PC-9 (cell line): ENCODE results near the gene SRRM5. TPM values are rescaled to one million over a fixed set of nuclear protein-coding genes. Genes with fewer than 3 reads are reported as not detected.

ENCODE experiments used
- BruUV-seq: library from RNA; stranded (reverse); fragments of 400-500 nt; replicated peaks from 2 replicates; lab custom pipeline; 2021; lab: Mats Ljungman, UMichigan
- CTCF ChIA-PET: fragments of 300-600 bp; sonication (Branson Sonifier 250); formaldehyde crosslinking; loops from one replicate; lab custom pipeline; 2022; ENCODE audit warnings: antibody characterized with exemption; lab: Charles Lee
- POLR2A ChIA-PET: fragments of 300-600 bp; sonication (Branson Sonifier 250); formaldehyde crosslinking; loops from one replicate; lab custom pipeline; 2022; ENCODE audit warnings: antibody characterized with exemption; ENCODE audit not compliant: unreplicated experiment; lab: Charles Lee
- DNase-seq, 2 experiments: peaks; one replicate each; pipeline versions ENCODE4 v3.0.0 to v3.0.0-alpha.2; 2015 to 2022; ENCODE audit warnings: mixed read lengths in 1 of 2
- H2AFZ ChIP-seq: fragments of 200-600 bp; sonication (generic); 2 replicates; pipeline ENCODE4 v1.8.1; 2017; ENCODE audit warnings: antibody characterized with exemption
- H3F3A ChIP-seq: fragments of 200-600 bp; sonication (generic); 2 replicates; pipeline ENCODE4 v1.8.1; 2017; ENCODE audit warnings: antibody characterized with exemption, mild to moderate bottlenecking, low read depth; ENCODE audit not compliant: insufficient read depth
- H3K27ac ChIP-seq: fragments of 200-600 bp; sonication (generic); 2 replicates; pipeline ENCODE4 v1.6.1; 2016; ENCODE audit warnings: mixed run types
- H3K27me3 ChIP-seq: fragments of 200-600 bp; sonication (generic); 2 replicates; pipeline ENCODE4 v1.6.1; 2016; ENCODE audit warnings: low read depth, mixed run types; ENCODE audit not compliant: insufficient read depth
- H3K36me3 ChIP-seq: fragments of 200-600 bp; sonication (generic); 2 replicates; pipeline ENCODE4 v1.6.1; 2016; ENCODE audit warnings: low read depth, mixed run types
- H3K4me1 ChIP-seq: fragments of 200-600 bp; sonication (generic); replicated peaks from 2 replicates; pipeline ENCODE4 v1.6.1; 2016; ENCODE audit warnings: mixed run types; ENCODE audit not compliant: insufficient read depth
- H3K4me2 ChIP-seq: fragments of 200-600 bp; sonication (generic); 2 replicates; pipeline ENCODE4 v1.6.1; 2017; ENCODE audit warnings: mixed run types
- H3K4me3 ChIP-seq: fragments of 200-600 bp; sonication (generic); 2 replicates; pipeline ENCODE4 v1.6.1; 2016; ENCODE audit warnings: mixed run types
- H3K79me2 ChIP-seq: fragments of 200-600 bp; sonication (generic); 2 replicates; pipeline ENCODE4 v1.6.1; 2017; ENCODE audit warnings: low read depth, mixed run types
- H3K9me2 ChIP-seq: fragments of 200-600 bp; sonication (generic); 2 replicates; pipeline ENCODE4 v1.8.1; 2017; ENCODE audit warnings: mild to moderate bottlenecking; ENCODE audit not compliant: insufficient read depth
- H3K9me3 ChIP-seq: fragments of 200-600 bp; sonication (generic); 2 replicates; pipeline ENCODE4 v1.8.1; 2016; ENCODE audit warnings: low read depth; ENCODE audit not compliant: insufficient read depth
- H4K20me1 ChIP-seq: fragments of 200-600 bp; sonication (generic); 2 replicates; pipeline ENCODE4 v1.8.1; 2017; ENCODE audit not compliant: insufficient read depth
- EZH2 ChIP-seq: fragments of 200-600 bp; sonication (generic); IDR thresholded peaks from 2 replicates; pipeline ENCODE4 v1.8.0; 2017; ENCODE audit warnings: antibody characterized with exemption, low read depth
- intact Hi-C: fragments of 100-400 bp; cut with micrococcal nuclease; formaldehyde crosslinking; loops from one replicate; pipeline ENCODE4 v1.10.0; 2022; ENCODE audit not compliant: unreplicated experiment
- total RNA-seq: library from RNA; stranded (reverse); gene quantifications from 2 replicates; pipeline ENCODE4 v1.2.3, GENCODE V29; 2021
- TF ChIP-seq, protein P1 (sequence below): fragments of 200-600 bp; sonication (generic); conservative IDR thresholded peaks from 2 replicates; pipeline ENCODE4 v1.6.1; 2017; ENCODE audit warnings: mixed run types, antibody characterized with exemption, mild to moderate bottlenecking, moderate library complexity

SRRM5 gene
- total RNA-seq, 1 experiment from 2014 or later, result 0.37 TPM

DNA sequence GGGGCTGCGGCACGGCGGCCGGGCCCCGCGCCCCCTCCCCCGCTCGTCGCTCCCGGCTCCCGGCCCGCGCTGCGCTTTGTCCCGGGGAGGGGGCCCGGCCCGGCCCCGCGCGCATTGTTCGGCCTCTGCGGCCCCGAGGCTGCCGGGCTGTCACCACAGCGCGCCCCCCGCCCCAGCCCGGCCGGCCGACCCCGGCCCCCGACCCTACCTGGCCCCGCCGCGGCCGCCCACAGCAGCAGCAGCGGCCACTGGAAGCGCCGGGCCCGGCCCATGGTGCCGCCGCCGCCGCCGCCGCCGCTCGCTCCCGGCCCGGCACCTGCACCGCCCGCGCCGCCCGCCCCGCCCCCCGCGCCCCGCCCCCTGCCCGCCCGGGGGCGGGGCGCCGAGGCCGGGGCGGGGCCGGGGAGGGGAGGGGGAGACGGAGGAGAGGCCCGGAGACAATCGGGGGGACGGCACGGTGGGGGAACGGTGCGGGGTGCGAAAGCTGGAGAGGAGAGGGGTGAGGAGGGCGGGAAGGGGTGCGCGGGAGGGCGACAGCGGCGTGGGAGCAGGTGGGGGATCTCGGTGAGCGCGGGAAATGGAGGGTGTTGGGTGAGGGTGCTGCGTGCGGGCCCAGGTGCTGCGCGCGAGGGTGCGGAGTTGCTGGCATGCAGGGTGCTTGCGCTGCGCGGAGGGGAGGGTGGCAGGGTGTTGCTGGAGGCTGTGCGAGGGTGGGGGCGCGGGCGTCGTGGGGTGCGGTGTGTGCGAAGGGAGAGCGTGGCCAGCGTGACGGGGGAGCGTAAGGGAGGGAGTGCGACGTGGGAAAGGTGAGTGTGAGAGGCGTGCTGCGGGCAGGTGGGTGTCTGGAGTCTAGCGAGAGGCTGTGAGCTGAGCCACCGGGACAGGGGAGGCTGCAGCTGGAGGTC lies 27.9 kb downstream of the SRRM5 start, which contains the start of gene CADM4:
TSS of gene CADM4 (minus strand) at position 332 of the 905 bp plus-strand sequence. CDS start at position 272, 60 bp downstream.
- peak within 1 kb of the TSS; percentile 91 for H3K4me2 ChIP-seq
- peaks cover 6% of the 10 kb centered on the region; the same call in 1 of the 2 replicates for H3K27me3 ChIP-seq
- no peaks in the 10 kb centered on the region for H4K20me1 ChIP-seq
- H3K36me3 ChIP-seq, result no peaks in the 10 kb centered on the region
- ChIA-PET CTCF (no interaction called here), POLR2A (no interaction called here)
- no peak within 1 kb of the TSS for H3K27ac ChIP-seq
- no peaks in the 10 kb centered on the region for H3K9me2 ChIP-seq
- peaks cover 18% of the 10 kb centered on the region; the same call in 1 of the 2 replicates for H3F3A ChIP-seq
- intact Hi-C loops, result no loop called here
- no peaks in the 10 kb centered on the region for H3K9me3 ChIP-seq
- DNase-seq, result peak in 1 of 2 experiments; percentile 56
- H3K4me1 ChIP-seq, result peaks cover 14% of the 10 kb centered on the region; the same call in 1 of the 2 replicates
- no peaks in the 10 kb centered on the region for H3K79me2 ChIP-seq
- H2AFZ ChIP-seq, result peak within 1 kb of the TSS; percentile 82; the same call in 1 of the 2 replicates
- no TSS peak for BruUV-seq
- TF ChIP-seq EZH2, result 0 out of 2 replicates have a peak, but pooled peaks have one; percentile 7
- TF ChIP-seq, protein P1, sequence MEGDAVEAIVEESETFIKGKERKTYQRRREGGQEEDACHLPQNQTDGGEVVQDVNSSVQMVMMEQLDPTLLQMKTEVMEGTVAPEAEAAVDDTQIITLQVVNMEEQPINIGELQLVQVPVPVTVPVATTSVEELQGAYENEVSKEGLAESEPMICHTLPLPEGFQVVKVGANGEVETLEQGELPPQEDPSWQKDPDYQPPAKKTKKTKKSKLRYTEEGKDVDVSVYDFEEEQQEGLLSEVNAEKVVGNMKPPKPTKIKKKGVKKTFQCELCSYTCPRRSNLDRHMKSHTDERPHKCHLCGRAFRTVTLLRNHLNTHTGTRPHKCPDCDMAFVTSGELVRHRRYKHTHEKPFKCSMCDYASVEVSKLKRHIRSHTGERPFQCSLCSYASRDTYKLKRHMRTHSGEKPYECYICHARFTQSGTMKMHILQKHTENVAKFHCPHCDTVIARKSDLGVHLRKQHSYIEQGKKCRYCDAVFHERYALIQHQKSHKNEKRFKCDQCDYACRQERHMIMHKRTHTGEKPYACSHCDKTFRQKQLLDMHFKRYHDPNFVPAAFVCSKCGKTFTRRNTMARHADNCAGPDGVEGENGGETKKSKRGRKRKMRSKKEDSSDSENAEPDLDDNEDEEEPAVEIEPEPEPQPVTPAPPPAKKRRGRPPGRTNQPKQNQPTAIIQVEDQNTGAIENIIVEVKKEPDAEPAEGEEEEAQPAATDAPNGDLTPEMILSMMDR, result no peak
- H3K4me3 ChIP-seq, result peak within 1 kb of the TSS; percentile 62

DNA sequence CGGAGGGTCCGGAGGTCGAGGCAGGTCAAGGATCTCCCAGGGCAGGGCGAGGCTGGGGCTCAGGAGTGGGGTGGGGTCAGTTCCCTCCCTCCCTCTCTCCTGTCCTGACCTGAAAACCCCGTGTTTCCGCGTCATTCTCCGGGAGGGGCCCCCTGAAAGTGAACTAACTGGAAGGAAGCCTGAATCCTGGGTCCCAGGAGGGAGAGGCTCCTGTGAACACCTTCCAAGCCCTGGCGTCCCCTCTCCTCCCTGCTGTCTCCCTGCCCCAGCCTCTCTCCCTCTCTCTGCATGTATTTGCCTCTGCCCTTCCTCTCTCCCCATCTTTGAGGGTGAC lies 28.5 kb downstream of the SRRM5 start:
- intact Hi-C loops, result no loop called here
- CTCF ChIA-PET, result interaction anchor here (0.7 kb wide), 1 partner anchor 140 kb away, joined by 3 read pairs; the partner anchor contains the start of gene KCNN4
- Histone ChIP-seq H4K20me1 (no peaks in the 10 kb centered on the region), H2AFZ (peak overlapping the region; percentile 82; the same call in 1 of the 2 replicates), H3K27me3 (peaks cover 6% of the 10 kb centered on the region; the same call in 1 of the 2 replicates), H3F3A (peaks cover 18% of the 10 kb centered on the region; the same call in 1 of the 2 replicates), H3K79me2 (no peaks in the 10 kb centered on the region), H3K27ac (no peak overlapping the region), H3K4me2 (peak overlapping the region; percentile 91), H3K9me3 (no peaks in the 10 kb centered on the region), H3K9me2 (no peaks in the 10 kb centered on the region), H3K4me1 (peaks cover 14% of the 10 kb centered on the region; the same call in 1 of the 2 replicates), H3K4me3 (peak overlapping the region; percentile 62; the same call in 1 of the 2 replicates), H3K36me3 (no peaks in the 10 kb centered on the region)
- POLR2A ChIA-PET, result no interaction called here
- TF ChIP-seq, protein P1, result no peak
- no peak for TF ChIP-seq EZH2
- no TSS peak for BruUV-seq
- no peak for DNase-seq

DNA sequence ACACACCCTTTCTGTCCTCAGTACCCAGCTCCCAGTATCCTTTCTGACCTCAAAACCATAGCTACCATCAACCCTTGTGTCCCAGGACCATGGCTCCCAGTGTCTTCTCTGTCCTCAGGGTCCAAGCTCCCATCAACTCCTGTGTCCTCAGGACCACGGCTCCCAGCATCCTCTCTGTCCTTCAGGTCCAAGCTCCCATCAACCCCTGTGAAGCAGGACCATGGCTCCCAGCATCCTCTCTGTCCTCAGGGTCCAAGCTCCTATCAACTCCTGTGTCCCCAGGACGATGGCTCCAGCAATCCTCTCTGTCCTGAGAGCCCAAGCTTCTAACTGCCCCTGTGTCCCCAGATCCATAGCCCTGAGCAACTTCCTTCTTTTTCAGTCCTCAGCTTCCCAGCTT lies 29.4 kb downstream of the SRRM5 start:
- no peaks in the 10 kb centered on the region for H3K79me2 ChIP-seq
- no peak for DNase-seq
- H3K4me3 ChIP-seq, result no peak overlapping the region
- TF ChIP-seq, protein P1, result no peak
- TF ChIP-seq EZH2, result no peak
- peaks cover 24% of the 10 kb centered on the region; the same call in 1 of the 2 replicates for H3F3A ChIP-seq
- H3K4me2 ChIP-seq, result no peak overlapping the region
- H3K27ac ChIP-seq, result no peak overlapping the region
- H3K9me3 ChIP-seq, result no peaks in the 10 kb centered on the region
- H3K4me1 ChIP-seq, result peaks cover 14% of the 10 kb centered on the region; the same call in 1 of the 2 replicates
- ChIA-PET POLR2A (interaction anchor here (0.6 kb wide), 1 partner anchor 45 kb away, joined by 6 read pairs; the partner anchor contains the start of gene ZNF576), CTCF (interaction anchor here (0.7 kb wide), 1 partner anchor 139 kb away, joined by 3 read pairs; the partner anchor contains the start of gene KCNN4)
- H4K20me1 ChIP-seq, result no peaks in the 10 kb centered on the region
- intact Hi-C loops, result no loop called here
- no peaks in the 10 kb centered on the region for H3K9me2 ChIP-seq
- TSS peak; percentile 24 for BruUV-seq
- H3K27me3 ChIP-seq, result peaks cover 6% of the 10 kb centered on the region; the same call in 1 of the 2 replicates
- no peak overlapping the region for H2AFZ ChIP-seq
- no peaks in the 10 kb centered on the region for H3K36me3 ChIP-seq
